Testis (tissue), 3 donors: ENCODE results near the gene NOL4. TPM values are rescaled to one million over a fixed set of nuclear protein-coding genes. Genes with fewer than 3 reads are reported as not detected.

Experiments used
- DNase-seq: peaks from one replicate; pipeline ENCODE4 v3.0.0-alpha.2; 2019
- H3K27ac ChIP-seq, 2 donors: fragments of 200-600 bp; sonication (generic); one replicate each; pipeline ENCODE4 v1.5.1; 2019
- H3K27me3 ChIP-seq: fragments of 200-600 bp; sonication (generic); one replicate; pipeline ENCODE4 v1.5.1; 2019
- H3K36me3 ChIP-seq: fragments of 200-600 bp; sonication (generic); one replicate; pipeline ENCODE4 v1.5.1; 2017; ENCODE audit warnings: low read depth; ENCODE audit errors: missing control alignments
- H3K4me1 ChIP-seq: fragments of 200-600 bp; sonication (generic); one replicate; pipeline ENCODE4 v1.5.1; 2019
- H3K4me3 ChIP-seq, 2 donors: fragments of 200-600 bp; sonication (generic); one replicate each; pipeline ENCODE4 v1.5.1; 2017 to 2019
- H3K9me3 ChIP-seq: fragments of 200-600 bp; sonication (generic); one replicate; pipeline ENCODE4 v1.5.1; 2017
- POLR2A ChIP-seq: fragments of 450-650 bp; IDR thresholded peaks from one replicate; pipeline ENCODE4 v1.6.1; 2017; ENCODE audit warnings: antibody characterized with exemption, mild to moderate bottlenecking, moderate library complexity
- WGBS, 2 donors: methylation state at CpG; one replicate each; pipeline ENCODE4 v1.1.5; 2018; 5-methylcytosine and 5-hydroxymethylcytosine counted together
- intact Hi-C: fragments of 100-400 bp; cut with DNase I; formaldehyde crosslinking; loops from one replicate; pipeline ENCODE4 v1.15.1; 2023; ENCODE audit warnings: low total_unique reads
- polyA plus RNA-seq: library from polyadenylated mRNA; stranded (reverse); fragments of 350-450 nt; fragmentation: Illumina TruSeq; extraction: RNeasy Lipid Tissue Mini Kit (QIAGEN cat#74804); gene quantifications from one replicate; pipeline ENCODE4 v1.2.3, GENCODE V29; 2014; ENCODE audit warnings: low read depth, low replicate concordance; ENCODE audit not compliant: insufficient read depth
- total RNA-seq, 2 donors: library from RNA; depleted of rRNA; stranded (reverse); fragments of >200 nt; gene quantifications; one replicate each; pipeline ENCODE4 v1.2.3, GENCODE V29; 2016
- TF ChIP-seq, protein P1 (sequence below), 3 experiments: fragments of 450-650 bp in 2 of 3; fragments of 200-600 bp in 1 of 3; sonication (generic) in 1 of 3; IDR thresholded peaks; one replicate each; pipeline ENCODE4 v1.5.1; 2016 to 2019; ENCODE audit warnings: antibody characterized with exemption in 3 of 3, mild to moderate bottlenecking in 2 of 3, moderate library complexity in 1 of 3

Gene NOL4
- total and polyA plus RNA-seq, 3 donors from 2014 or later: 17.2 to 58.8 (median 24.5) TPM

DNA sequence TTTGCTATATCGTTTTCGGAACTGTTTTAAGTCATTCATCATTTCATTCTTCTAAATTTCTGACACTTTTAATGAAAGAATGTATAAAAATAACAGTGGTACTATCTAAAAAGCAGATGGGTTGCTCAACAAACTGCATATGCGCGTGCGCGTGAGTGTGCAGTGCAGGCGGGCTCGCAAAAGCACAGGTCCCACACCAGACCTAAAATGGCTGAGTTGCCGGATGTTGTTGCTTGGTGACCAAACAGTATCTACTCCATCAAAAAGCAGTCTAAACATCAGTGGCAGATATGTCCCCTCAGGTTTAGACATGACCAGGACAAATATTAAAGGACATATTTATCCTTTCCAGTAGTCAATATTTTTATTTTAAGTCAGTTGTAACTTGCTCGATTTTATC, 5.1 kb downstream of the NOL4 start:
- DNase-seq: peak; percentile 41
- Histone ChIP-seq H3K4me1 (peaks cover 6% of the 10 kb centered on the region), H3K36me3 (no peaks in the 10 kb centered on the region), H3K9me3 (no peaks in the 10 kb centered on the region), H3K27ac (no peak overlapping the region), H3K27me3 (no peaks in the 10 kb centered on the region), H3K4me3 (no peak overlapping the region)
- 68 to 78% methylated on average over 10 of the region's 10 CpGs for WGBS, 2 donors
- intact Hi-C loops: no loop called here
- TF ChIP-seq, protein P1, sequence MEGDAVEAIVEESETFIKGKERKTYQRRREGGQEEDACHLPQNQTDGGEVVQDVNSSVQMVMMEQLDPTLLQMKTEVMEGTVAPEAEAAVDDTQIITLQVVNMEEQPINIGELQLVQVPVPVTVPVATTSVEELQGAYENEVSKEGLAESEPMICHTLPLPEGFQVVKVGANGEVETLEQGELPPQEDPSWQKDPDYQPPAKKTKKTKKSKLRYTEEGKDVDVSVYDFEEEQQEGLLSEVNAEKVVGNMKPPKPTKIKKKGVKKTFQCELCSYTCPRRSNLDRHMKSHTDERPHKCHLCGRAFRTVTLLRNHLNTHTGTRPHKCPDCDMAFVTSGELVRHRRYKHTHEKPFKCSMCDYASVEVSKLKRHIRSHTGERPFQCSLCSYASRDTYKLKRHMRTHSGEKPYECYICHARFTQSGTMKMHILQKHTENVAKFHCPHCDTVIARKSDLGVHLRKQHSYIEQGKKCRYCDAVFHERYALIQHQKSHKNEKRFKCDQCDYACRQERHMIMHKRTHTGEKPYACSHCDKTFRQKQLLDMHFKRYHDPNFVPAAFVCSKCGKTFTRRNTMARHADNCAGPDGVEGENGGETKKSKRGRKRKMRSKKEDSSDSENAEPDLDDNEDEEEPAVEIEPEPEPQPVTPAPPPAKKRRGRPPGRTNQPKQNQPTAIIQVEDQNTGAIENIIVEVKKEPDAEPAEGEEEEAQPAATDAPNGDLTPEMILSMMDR (IDR thresholded peaks at IDR 0.05): no peak
- TF ChIP-seq POLR2A: no peak

DNA sequence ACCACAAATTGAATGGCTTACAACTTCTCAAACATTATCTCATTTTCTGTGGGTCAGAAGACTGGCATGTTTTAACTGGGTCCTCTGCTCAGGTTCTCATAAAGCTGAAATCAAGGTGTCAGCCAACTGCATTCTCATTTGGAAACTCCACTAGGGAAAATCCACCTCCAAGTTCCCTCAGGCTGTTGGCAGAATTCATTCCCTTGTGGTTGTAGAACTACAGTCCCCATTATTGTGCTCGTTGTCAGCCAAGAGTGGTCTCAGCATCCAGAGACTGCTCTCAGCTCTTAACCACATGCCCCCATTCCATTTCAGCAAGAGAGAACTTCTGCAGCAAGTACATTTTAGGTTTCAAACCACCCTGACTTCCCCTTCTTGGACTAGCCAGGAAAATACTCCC, 12.2 kb downstream of the NOL4 start:
- no peaks in the 10 kb centered on the region for H3K9me3 ChIP-seq
- H3K4me1 ChIP-seq: no peaks in the 10 kb centered on the region
- no peaks in the 10 kb centered on the region for H3K36me3 ChIP-seq
- no peak overlapping the region for H3K4me3 ChIP-seq
- WGBS, 2 donors: 47 to 50% methylated on average over 1 of the region's 1 CpG
- no peaks in the 10 kb centered on the region for H3K27me3 ChIP-seq
- H3K27ac ChIP-seq: no peak overlapping the region
- DNase-seq: no peak
- no peak for TF ChIP-seq POLR2A
- TF ChIP-seq, protein P1 (IDR thresholded peaks at IDR 0.05): no peak
- intact Hi-C loops: no loop called here

DNA sequence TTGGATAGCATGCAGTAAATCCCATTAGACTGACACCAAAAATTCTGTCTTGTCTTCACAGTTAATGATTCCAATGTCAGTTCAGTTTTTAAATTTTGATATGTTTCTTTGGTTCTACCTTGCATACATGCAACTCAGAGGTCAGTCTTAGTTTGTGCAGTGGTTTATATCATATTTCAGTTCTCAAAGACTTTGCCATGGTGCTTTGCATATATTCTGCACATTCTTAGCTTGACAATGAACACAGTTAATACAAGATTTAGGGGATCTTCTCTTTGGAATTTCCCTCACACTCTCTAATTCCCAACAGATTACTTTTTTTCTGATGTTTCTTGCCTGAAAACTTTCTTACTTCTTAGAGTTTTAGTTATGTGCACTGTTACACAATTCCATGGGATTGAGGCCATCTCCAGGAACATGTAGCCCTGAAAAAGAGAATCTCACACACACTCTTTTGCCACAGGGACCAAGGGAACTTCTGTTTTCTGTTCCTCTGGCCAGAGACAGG, 17.3 kb downstream of the NOL4 start:
- Histone ChIP-seq H3K9me3 (no peaks in the 10 kb centered on the region), H3K36me3 (no peaks in the 10 kb centered on the region), H3K27ac (no peak overlapping the region), H3K4me3 (no peak overlapping the region), H3K27me3 (no peaks in the 10 kb centered on the region), H3K4me1 (no peaks in the 10 kb centered on the region)
- DNase-seq: no peak
- intact Hi-C loops: no loop called here
- TF ChIP-seq, protein P1 (IDR thresholded peaks at IDR 0.05): no peak
- TF ChIP-seq POLR2A: no peak

DNA sequence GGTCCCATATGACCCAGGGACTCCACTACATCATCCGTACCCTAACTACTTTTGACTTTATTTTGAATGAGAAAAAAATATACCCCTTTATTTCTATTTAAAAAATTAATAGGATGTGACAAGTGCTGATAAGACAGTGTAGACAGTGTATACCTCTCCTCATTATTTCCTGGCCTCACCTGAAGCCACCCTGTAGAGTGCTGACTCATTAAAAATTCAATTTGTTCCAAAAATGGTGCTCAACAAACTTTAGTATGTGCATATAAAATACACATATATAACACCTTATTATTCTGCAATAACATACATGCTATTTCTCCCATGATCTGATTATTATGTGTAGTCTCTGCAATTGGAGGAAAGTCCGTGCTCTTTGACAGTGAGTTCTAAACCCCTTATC, 20.8 kb downstream of the NOL4 start:
- intact Hi-C loops: no loop called here
- no peaks in the 10 kb centered on the region for H3K4me1 ChIP-seq
- no peaks in the 10 kb centered on the region for H3K36me3 ChIP-seq
- DNase-seq: no peak
- no peaks in the 10 kb centered on the region for H3K9me3 ChIP-seq
- no peak overlapping the region for H3K4me3 ChIP-seq
- no peaks in the 10 kb centered on the region for H3K27me3 ChIP-seq
- no peak for TF ChIP-seq POLR2A
- TF ChIP-seq, protein P1 (IDR thresholded peaks at IDR 0.05): no peak
- 84 to 86% methylated on average over 2 of the region's 2 CpGs for WGBS, 2 donors
- H3K27ac ChIP-seq: no peak overlapping the region

DNA sequence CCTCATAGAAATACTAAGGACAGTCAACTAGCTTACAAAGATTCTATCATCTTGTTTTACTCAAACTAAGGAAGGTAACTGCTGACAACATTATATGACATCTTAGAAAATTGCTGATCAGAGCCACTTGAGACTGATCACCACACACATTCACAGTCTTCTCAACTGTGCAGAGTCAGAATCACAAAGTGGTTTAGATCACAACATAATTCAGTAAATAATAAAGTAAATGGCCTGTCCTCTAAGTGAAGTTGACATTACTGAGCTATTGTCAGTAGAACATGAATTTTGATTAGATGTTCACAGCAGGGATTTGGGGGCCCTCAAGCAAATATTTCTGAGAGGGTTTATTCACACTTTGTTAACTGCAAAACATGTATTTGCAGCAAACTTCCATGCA, 28.5 kb downstream of the NOL4 start:
- no peaks in the 10 kb centered on the region for H3K9me3 ChIP-seq
- no peaks in the 10 kb centered on the region for H3K27me3 ChIP-seq
- no peaks in the 10 kb centered on the region for H3K4me1 ChIP-seq
- no peak overlapping the region for H3K27ac ChIP-seq
- intact Hi-C loops: no loop called here
- H3K4me3 ChIP-seq: no peak overlapping the region
- DNase-seq: no peak
- TF ChIP-seq, protein P1 (IDR thresholded peaks at IDR 0.05): no peak
- TF ChIP-seq POLR2A: no peak
- H3K36me3 ChIP-seq: no peaks in the 10 kb centered on the region
